NT2/D1 (cell line): ENCODE measurements around the gene FNIP1.
"Not testable (repeated sequence)": the region's sequence is repeated elsewhere in the genome, so short reads cannot be mapped to it uniquely, and the experiment has no call there.

Source experiments
- DNase-seq: peaks from one replicate; pipeline ENCODE4 v3.0.0-alpha.2; 2011; ENCODE audit warnings: low read depth, low spot score
- H3K27me3 ChIP-seq: 2 replicates; pipeline ENCODE4 v1.6.0; 2011; ENCODE audit warnings: mild to moderate bottlenecking; ENCODE audit not compliant: insufficient read length, insufficient read depth
- H3K36me3 ChIP-seq: 2 replicates; pipeline ENCODE4 v1.6.1; 2011; ENCODE audit warnings: mild to moderate bottlenecking, low read length, mixed read lengths; ENCODE audit not compliant: insufficient read depth, insufficient read length
- H3K4me1 ChIP-seq: 2 replicates; pipeline ENCODE4 v1.5.1; 2011; ENCODE audit not compliant: insufficient read depth, insufficient read length
- H3K4me3 ChIP-seq: 2 replicates; pipeline ENCODE4 v1.5.1; 2011; ENCODE audit warnings: low read depth; ENCODE audit not compliant: insufficient read length
- H3K9ac ChIP-seq: 2 replicates; pipeline ENCODE4 v1.6.0; 2011; ENCODE audit warnings: low read depth; ENCODE audit not compliant: insufficient read length
- H3K9me3 ChIP-seq: 2 replicates; pipeline ENCODE4 v1.5.1; 2011; ENCODE audit warnings: mild to moderate bottlenecking, low read length; ENCODE audit not compliant: insufficient read depth
- SUZ12 ChIP-seq: IDR thresholded peaks from 2 replicates; pipeline ENCODE4 v1.6.1; 2011; ENCODE audit not compliant: insufficient read length, insufficient read depth; ENCODE audit errors: extremely low read depth
- YY1 ChIP-seq: IDR thresholded peaks from 2 replicates; pipeline ENCODE4 v1.6.1; 2011; ENCODE audit not compliant: insufficient read length, insufficient read depth
- ZNF274 ChIP-seq: IDR thresholded peaks from 2 replicates; pipeline ENCODE4 v1.6.1; 2011; ENCODE audit warnings: mild to moderate bottlenecking, low read depth, low read length

FNIP1 gene

DNA sequence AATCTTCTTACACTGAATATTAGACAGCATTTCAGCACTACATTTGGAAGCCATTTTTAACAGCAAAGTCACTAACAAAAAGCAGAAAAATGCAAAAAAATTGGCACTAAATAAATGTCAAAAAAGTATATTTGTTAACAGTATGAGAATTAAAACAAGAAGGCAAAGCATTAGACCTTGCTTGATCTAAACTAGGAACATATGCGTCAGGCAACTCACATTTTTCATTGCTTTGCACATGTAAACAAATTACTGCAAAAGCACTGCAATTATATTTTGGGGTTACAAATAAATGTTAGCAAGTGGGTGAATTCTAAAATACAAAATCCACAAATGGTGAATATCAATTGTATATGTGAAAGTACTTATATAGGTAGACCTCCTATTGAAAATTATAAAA is 112.8 kb downstream of the FNIP1 start:
- Histone ChIP-seq H3K9me3 (no peaks in the 10 kb centered on the region), H3K9ac (no peak overlapping the region), H3K4me1 (no peaks in the 10 kb centered on the region), H3K4me3 (no peak overlapping the region), H3K36me3 (peaks cover under 1% of the 10 kb centered on the region), H3K27me3 (no peaks in the 10 kb centered on the region)
- TF ChIP-seq ZNF274 (no peak), YY1 (no peak), SUZ12 (no peak)
- no peak for DNase-seq

GRCh38 chr5:131682826-131683225 is 114.0 kb downstream of the FNIP1 start:
- H3K4me1 ChIP-seq: no peaks in the 10 kb centered on the region
- TF ChIP-seq ZNF274 (no peak), YY1 (no peak), SUZ12 (no peak)
- H3K9ac ChIP-seq: no peak overlapping the region
- no peak overlapping the region for H3K4me3 ChIP-seq
- H3K36me3 ChIP-seq: peaks cover 10% of the 10 kb centered on the region
- H3K27me3 ChIP-seq: no peaks in the 10 kb centered on the region
- H3K9me3 ChIP-seq: no peaks in the 10 kb centered on the region
- no peak for DNase-seq

- no peaks in the 10 kb centered on the region for H3K27me3 ChIP-seq
- H3K4me1 ChIP-seq: no peaks in the 10 kb centered on the region
- H3K36me3 ChIP-seq: peaks cover 12% of the 10 kb centered on the region
- H3K9me3 ChIP-seq: no peaks in the 10 kb centered on the region
- TF ChIP-seq YY1 (no peak), SUZ12 (no peak), ZNF274 (no peak)
- no peak overlapping the region for H3K9ac ChIP-seq
- no peak for DNase-seq
- H3K4me3 ChIP-seq: no peak overlapping the region
Observed at GRCh38 chr5:131682175-131682574, 114.6 kb downstream of the FNIP1 start.

DNA sequence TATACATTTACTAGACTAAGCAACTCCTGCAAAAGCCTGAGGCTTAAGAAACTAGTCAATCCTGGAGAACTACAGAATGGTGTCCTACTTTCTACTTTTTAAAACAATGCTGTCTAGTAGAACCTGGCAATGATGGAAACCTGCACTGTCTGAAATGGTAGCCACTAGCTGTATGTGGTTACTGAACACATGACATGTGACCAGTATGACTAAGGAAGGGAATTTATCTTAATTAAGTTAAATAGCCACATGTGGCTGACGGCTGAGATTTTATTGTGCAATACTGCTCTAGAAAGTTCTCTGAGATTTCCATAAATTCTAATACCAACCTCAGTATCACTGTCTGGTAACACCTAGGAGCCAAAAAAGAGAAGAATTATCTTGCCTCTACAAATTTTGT is 116.9 kb downstream of the FNIP1 start:
- H3K9me3 ChIP-seq: no peaks in the 10 kb centered on the region
- no peaks in the 10 kb centered on the region for H3K27me3 ChIP-seq
- H3K36me3 ChIP-seq: peaks cover 25% of the 10 kb centered on the region
- H3K4me1 ChIP-seq: no peaks in the 10 kb centered on the region
- no peak overlapping the region for H3K9ac ChIP-seq
- H3K4me3 ChIP-seq: no peak overlapping the region
- TF ChIP-seq SUZ12 (no peak), YY1 (no peak)
- DNase-seq: no peak

- H3K9ac ChIP-seq, H3K4me1 ChIP-seq, DNase-seq, H3K27me3 ChIP-seq, H3K9me3 ChIP-seq, H3K4me3 ChIP-seq: not testable (repeated sequence)
- peaks cover 29% of the 10 kb centered on the region for H3K36me3 ChIP-seq
Observed at GRCh38 chr5:131678273-131678672, 118.5 kb downstream of the FNIP1 start.

DNA sequence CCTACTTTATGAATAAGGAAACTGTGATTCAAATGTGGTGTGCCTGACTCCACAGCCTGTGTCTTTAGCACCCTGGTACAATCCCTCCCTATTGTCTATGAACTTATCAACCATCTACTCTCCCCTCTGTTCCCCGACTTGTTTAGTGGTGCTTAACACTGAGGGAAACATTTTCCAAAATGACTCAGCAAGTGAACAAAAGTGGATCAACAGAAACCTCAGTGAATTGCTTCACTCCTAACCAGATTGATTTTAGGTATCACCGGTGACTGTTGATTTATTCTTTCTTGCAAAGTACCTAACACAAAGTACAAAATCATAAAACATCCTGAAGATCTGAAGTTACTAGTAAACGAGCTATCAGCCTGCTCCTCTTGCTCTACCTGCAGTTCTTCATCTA is 119.7 kb downstream of the FNIP1 start:
- Histone ChIP-seq H3K4me3 (no peak overlapping the region), H3K27me3 (no peaks in the 10 kb centered on the region), H3K4me1 (no peaks in the 10 kb centered on the region), H3K36me3 (peaks cover 33% of the 10 kb centered on the region), H3K9me3 (no peaks in the 10 kb centered on the region), H3K9ac (no peak overlapping the region)
- TF ChIP-seq YY1 (no peak), SUZ12 (no peak), ZNF274 (no peak)
- no peak for DNase-seq

GRCh38 chr5:131672776-131673175 is 124.0 kb downstream of the FNIP1 start:
- H3K4me1 ChIP-seq: no peaks in the 10 kb centered on the region
- TF ChIP-seq ZNF274: no peak
- no peak for TF ChIP-seq SUZ12
- TF ChIP-seq YY1: no peak
- DNase-seq: no peak
- peaks cover 37% of the 10 kb centered on the region for H3K36me3 ChIP-seq
- no peaks in the 10 kb centered on the region for H3K9me3 ChIP-seq
- no peak overlapping the region for H3K9ac ChIP-seq
- H3K27me3 ChIP-seq: no peaks in the 10 kb centered on the region
- no peak overlapping the region for H3K4me3 ChIP-seq

DNA sequence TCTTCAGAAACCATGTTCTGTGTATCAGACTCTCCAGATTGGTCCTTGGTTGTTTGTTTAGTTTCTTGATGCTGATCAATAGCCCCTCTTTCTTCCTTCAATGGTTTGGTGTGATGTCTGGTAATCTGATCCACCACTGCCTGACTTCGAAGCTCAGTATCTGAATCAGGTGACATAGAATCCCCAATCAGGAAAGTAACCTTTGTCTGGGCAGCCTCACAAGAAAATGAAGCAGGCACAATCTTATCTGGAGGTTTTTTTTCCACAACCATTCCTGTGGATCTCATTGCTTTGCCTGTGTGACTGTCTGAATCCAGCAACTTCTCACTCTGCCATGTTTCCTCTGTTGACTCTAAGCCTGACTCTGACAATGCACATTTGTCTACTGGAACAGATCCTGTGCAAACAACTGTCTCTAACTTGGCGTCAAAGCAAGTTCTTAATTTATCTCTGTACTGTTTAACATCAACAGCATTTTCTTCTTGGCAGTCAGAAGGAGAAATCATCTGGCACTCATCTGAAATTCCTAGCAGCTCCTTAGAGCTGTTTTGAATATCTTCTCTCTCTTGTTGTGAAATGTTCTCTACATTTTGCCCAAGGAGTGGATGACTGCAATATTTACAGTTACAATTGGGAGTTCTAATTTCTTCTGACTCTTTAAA is 124.7 kb downstream of the FNIP1 start:
- DNase-seq: no peak

More for the DNA sequence above, 124.7 kb downstream of the FNIP1 start:
- H3K9ac ChIP-seq: no peak overlapping the region
- no peak overlapping the region for H3K4me3 ChIP-seq
- TF ChIP-seq SUZ12 (no peak), YY1 (no peak), ZNF274 (no peak)
- no peaks in the 10 kb centered on the region for H3K4me1 ChIP-seq
- no peaks in the 10 kb centered on the region for H3K9me3 ChIP-seq
- peaks cover 34% of the 10 kb centered on the region for H3K36me3 ChIP-seq
- H3K27me3 ChIP-seq: no peaks in the 10 kb centered on the region
